OCI-LY1 (cell line): ENCODE results near the gene TNFRSF1A.

ENCODE experiments used
- CTCF ChIP-seq: fragments of 200-600 bp; sonication (generic), shearing (Covaris generic); IDR thresholded peaks from 2 replicates; pipeline ENCODE4 v1.5.1; 2017; ENCODE audit warnings: mild to moderate bottlenecking, antibody characterized with exemption, low read length, moderate library complexity, mixed read lengths
- EZH2 ChIP-seq: fragments of 200-600 bp; sonication (generic), shearing (Covaris generic); IDR thresholded peaks from 2 replicates; pipeline ENCODE4 v1.8.0; 2017; ENCODE audit warnings: borderline replicate concordance, mixed run types, mild to moderate bottlenecking, antibody characterized with exemption, low read length, moderate library complexity, mixed read lengths

- TF ChIP-seq CTCF (no peak), EZH2 (no peak)
Measured at GRCh38 chr12:6334359-6334758, 7.5 kb downstream of the TNFRSF1A start.
